ENCODE measurements around the gene RAP1GDS1.

DNA sequence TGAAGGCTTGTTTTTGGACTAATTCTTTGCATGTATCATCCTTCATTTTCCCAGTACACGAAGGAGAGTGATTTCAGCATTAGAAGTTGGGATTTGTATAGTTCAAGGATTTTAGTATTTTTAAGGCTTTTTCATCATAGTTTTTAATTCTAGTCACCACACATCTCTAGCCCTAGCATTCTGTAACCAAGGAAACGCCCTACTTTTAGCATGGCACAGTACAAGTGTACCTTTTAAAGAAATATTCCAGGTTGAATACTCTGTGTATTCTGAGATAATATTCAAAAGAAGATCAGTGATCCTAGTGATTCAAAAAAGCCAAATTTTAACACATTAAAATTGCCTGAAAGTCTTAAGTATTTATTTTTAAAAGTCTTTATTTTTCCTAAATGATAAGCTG lies 150.5 kb downstream of the RAP1GDS1 start:
- no peak for TF ChIP-seq MZF1 (CRISPR knock-in tag; IDR thresholded peaks at IDR 0.05; ENCODE audit: borderline replicate concordance)
- TF ChIP-seq SATB2 (CRISPR knock-in tag; IDR thresholded peaks at IDR 0.05) = no peak
- TF ChIP-seq HCFC1 (IDR thresholded peaks at IDR 0.05; ENCODE audit: low read depth, low read length) = no peak

Measured in HepG2 (cell line).